ENCODE data around the gene CACNG3.
"Not testable (repeated sequence)": the region's sequence is repeated elsewhere in the genome, so short reads cannot be mapped to it uniquely, and the experiment has no call there.

Gene CACNG3

GRCh38 chr16:24343829-24344228 is 87.7 kb downstream of the CACNG3 start:
- DNase-seq, result not testable (repeated sequence)

GRCh38 chr16:24344784-24345183 is 88.6 kb downstream of the CACNG3 start:
- no peak for DNase-seq

GRCh38 chr16:24345704-24346103 is 89.6 kb downstream of the CACNG3 start:
- DNase-seq, result no peak

- no peak for DNase-seq
Measured at GRCh38 chr16:24346734-24347133, 90.6 kb downstream of the CACNG3 start.

- no peak for DNase-seq
Measured at GRCh38 chr16:24347556-24347955, 91.4 kb downstream of the CACNG3 start.

- DNase-seq, result no peak
Measured at GRCh38 chr16:24348545-24349290, 92.6 kb downstream of the CACNG3 start.

GRCh38 chr16:24349320-24349719 is 93.2 kb downstream of the CACNG3 start:
- DNase-seq, result no peak

GRCh38 chr16:24352746-24353145 is 96.6 kb downstream of the CACNG3 start:
- DNase-seq, result no peak

- no peak for DNase-seq
Measured at GRCh38 chr16:24353622-24354021, 97.5 kb downstream of the CACNG3 start.

- DNase-seq, result no peak
Measured at GRCh38 chr16:24357511-24357910, 101.4 kb downstream of the CACNG3 start.

- no peak for DNase-seq
Measured at GRCh38 chr16:24358117-24358516, 102.0 kb downstream of the CACNG3 start.

GRCh38 chr16:24359490-24359889 is 103.4 kb downstream of the CACNG3 start:
- no peak for DNase-seq

GRCh38 chr16:24360936-24361335 is 104.8 kb downstream of the CACNG3 start:
- DNase-seq, result no peak

GRCh38 chr16:24364596-24364995 is 108.5 kb downstream of the CACNG3 start:
- DNase-seq, result no peak

- DNase-seq, result no peak
Measured at GRCh38 chr16:24367186-24367710, 111.1 kb downstream of the CACNG3 start.

GRCh38 chr16:24372824-24373223 is 116.7 kb downstream of the CACNG3 start:
- DNase-seq, result no peak

GRCh38 chr16:24378999-24379398 is 122.9 kb downstream of the CACNG3 start:
- no peak for DNase-seq

- DNase-seq, result no peak
Measured at GRCh38 chr16:24381470-24382118, 125.5 kb downstream of the CACNG3 start.

GRCh38 chr16:24382762-24383407 is 126.8 kb downstream of the CACNG3 start:
- no peak for DNase-seq

GRCh38 chr16:24394341-24394740 is 138.2 kb downstream of the CACNG3 start:
- DNase-seq, result no peak

GRCh38 chr16:24396350-24397271 is 140.5 kb downstream of the CACNG3 start:
- no peak for DNase-seq

GRCh38 chr16:24409045-24409444 is 152.9 kb downstream of the CACNG3 start:
- DNase-seq, result no peak
